NCI-H510A treated with DMSO at 0.1 percent for 48 hours (cell line): ENCODE results near the gene TIPARP.
"Not testable (repeated sequence)": the region's sequence is repeated elsewhere in the genome, so short reads cannot be mapped to it uniquely, and the experiment has no call there.

Experiments
- DNase-seq: peaks from one replicate; lab custom pipeline; 2025; lab: John Stamatoyannopoulos, UW

Gene TIPARP

GRCh38 chr3:156649681-156650080 is 24.7 kb upstream of the TIPARP start:
- no peak for DNase-seq

GRCh38 chr3:156652661-156653060 is 21.7 kb upstream of the TIPARP start:
- not testable (repeated sequence) for DNase-seq

- no peak for DNase-seq
Measured at GRCh38 chr3:156654834-156655233, 19.6 kb upstream of the TIPARP start.

GRCh38 chr3:156655819-156656550 is 18.4 kb upstream of the TIPARP start:
- DNase-seq = no peak

DNA sequence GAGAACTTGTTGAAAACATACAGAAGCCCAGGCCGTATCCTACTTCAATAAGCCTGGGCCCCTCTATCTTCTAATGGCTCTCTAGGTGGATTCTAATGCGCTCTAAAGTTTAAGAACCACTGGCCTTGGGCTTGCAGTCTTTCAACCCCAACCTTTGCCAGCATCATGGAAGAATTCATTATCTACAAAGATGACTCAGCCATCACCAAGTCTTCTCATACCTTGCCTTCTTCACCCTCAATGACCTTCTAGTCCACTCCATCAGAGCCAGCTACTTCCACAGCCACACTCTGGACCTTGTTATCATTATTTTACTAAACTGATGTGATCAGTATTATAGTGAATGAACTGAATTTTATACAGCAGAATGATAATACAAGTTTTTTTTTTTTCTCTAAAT is 16.9 kb upstream of the TIPARP start:
- no peak for DNase-seq

DNA sequence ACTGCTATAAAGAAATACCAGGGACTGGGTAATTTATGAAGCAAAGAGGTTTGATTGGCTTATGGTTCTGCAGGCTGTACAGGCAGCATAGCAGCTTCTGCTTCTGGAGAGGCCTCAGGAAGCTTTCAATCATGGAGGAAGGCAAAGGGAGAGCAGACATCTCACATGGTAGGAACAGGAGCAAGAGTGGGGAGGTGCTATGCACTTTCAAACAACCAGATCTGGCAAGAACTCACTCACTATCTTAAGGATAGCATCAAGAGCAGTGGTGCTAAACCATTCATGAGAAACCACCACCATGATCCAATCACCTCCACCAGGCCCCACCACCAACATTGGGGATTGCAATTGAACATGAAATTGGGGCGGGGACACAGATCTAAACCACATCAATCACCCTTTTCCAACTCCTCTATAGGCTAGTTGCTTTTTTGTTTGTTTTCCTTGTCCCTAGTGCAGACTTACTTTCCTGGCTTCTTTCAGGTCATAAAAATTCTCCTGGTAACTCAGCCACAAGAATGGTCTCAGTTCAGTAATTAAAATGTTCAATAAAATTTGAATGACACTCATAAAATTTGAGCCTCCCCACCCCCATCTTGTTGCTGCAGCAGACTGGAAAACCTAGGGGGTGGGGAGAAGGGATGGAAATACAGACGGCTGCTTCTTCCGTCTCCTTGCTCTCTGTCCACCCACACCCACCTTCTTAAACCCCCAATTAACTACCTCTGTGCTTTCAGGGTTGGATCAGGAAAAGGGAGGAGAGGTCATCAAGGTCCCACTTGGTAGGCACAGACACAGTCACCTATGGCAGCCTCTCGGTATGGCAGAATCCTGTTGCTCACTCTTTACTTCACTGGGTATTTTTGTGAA is 16.3 kb upstream of the TIPARP start:
- DNase-seq = no peak

DNA sequence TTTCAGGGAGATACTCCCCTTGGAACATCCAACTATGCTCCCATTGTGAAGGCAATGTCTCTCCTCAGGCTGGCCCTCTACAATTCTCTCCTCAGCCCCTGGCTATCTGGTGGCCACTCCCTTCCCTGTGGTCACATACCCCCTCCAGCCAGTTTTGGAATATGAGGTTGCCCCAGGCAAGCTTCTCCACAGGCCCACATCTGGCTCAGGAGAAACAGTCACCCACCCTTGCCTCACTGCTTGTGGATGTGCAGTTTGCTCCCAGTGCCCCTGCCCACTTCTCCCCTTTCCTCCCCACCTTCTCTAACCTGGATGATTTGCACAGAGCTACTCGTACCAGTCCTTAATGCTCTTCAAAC is 15.7 kb upstream of the TIPARP start:
- no peak for DNase-seq

DNA sequence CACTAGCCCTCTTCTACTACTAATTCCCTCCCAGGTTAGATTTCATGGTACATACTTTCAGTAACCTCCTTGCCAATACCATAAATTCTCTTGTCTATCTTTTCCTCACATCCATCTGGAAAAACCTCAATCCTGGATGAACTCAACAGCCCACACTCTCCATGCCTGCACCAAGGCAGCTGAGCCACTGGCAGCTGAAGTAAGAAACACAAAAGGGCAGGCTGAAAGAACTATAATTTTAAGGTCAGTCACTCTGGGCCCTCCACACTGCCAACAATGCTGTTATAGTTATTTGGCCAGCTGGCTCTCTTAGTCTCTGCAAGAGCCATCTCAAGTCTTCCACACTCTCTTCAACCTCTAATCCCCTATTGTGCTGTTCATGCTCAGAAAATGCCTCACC is 15.1 kb upstream of the TIPARP start:
- no peak for DNase-seq

GRCh38 chr3:156661155-156661554 is 13.2 kb upstream of the TIPARP start:
- DNase-seq = no peak

DNA sequence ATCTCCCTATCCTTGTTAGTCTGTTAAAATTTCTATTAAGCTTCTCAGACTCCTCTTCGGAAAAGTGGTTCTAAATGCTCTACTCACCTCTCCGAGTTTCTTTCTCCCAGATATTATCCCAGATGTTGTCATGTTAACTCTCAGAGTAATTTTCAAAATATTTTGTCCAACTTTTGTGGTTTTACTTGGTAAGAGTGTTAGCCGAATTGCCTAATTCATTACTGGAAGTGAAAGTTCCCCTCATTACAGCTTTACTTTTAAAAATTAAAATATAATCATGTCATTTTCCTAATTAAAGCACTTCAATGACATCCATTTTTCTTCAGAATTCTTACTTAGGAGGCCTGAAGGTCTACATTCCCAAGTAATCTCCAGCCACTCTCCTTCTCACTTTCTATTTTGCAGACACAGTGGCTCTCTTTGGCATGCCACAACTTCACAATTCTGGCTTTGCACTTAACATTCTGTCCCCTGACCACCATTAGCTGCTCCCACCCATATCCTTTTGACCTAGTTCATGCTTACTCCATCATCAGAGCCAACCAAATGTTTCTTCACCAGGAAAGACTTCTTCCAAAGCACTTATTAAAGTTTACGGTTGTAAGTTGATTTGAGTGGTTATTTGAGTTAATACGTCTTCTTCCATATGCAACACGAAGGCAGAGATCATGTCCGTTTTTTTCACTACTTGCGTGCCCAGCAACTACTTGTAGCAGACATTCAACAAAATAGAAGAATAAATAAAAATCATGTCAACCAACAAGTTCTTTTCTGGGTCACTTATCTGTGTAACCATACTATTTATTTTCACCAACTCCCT is 10.2 kb upstream of the TIPARP start:
- no peak for DNase-seq

GRCh38 chr3:156664831-156665178 is 9.6 kb upstream of the TIPARP start:
- no peak for DNase-seq

GRCh38 chr3:156665291-156665690 is 9.1 kb upstream of the TIPARP start:
- no peak for DNase-seq

GRCh38 chr3:156666073-156666472 is 8.3 kb upstream of the TIPARP start:
- DNase-seq = no peak

- peak; percentile 35 for DNase-seq
Measured at GRCh38 chr3:156668073-156668763, 6.2 kb upstream of the TIPARP start.

DNA sequence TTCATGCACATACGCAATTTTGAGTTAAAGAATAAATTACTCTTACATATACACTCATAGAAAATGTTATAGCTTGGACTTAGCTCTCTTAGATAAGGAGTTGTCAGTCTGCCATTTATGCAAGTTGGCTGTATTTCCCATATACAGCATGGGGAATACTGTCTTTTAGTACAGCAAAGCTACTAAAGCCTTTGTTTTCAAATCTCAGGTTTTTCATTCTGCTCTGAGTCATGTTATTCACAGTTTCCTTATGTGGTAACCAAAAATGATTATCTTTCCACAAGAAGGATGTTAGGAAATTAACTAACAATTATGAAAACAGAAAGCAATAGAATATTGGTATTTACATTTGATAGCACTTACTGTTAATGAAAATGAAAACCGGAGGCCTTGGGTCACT is 4.3 kb upstream of the TIPARP start:
- DNase-seq = no peak

DNA sequence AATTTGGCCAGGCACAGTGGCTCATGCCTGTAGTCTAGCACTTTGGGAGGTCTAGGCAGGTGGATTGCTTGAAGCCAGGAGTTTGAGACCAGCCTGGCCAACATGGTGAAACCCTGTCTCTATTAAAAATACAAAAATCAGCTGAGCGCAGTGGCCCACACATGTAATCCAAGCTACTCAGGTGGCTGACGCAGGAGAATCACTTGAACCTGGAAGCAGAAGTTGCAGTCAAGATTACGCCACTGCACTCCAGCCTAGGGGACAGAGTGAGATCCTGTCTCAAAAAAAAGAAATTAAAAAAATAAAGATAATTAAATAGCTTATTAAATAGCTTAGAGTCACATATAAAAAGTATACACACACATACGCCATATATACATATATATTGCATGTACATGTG is 3.7 kb upstream of the TIPARP start:
- DNase-seq = no peak

DNA sequence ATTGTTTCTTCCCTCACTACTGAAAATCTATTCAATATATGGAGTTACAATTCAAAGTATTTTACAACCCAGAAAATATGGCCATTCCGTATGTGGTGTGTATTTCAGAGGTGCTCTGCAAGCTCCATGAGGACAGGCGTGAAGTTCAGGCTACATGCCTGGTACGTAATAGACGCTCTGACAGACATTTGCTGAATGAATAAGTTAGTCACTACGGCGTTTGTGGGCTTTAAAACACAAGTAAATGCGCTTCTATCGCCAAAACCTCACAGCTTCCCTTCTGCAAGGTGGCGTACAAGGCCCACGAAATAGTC is 701 bp upstream of the TIPARP start:
- DNase-seq = no peak

GRCh38 chr3:156674911-156675829 is 780 bp downstream of the TIPARP start:
- DNase-seq = no peak

DNA sequence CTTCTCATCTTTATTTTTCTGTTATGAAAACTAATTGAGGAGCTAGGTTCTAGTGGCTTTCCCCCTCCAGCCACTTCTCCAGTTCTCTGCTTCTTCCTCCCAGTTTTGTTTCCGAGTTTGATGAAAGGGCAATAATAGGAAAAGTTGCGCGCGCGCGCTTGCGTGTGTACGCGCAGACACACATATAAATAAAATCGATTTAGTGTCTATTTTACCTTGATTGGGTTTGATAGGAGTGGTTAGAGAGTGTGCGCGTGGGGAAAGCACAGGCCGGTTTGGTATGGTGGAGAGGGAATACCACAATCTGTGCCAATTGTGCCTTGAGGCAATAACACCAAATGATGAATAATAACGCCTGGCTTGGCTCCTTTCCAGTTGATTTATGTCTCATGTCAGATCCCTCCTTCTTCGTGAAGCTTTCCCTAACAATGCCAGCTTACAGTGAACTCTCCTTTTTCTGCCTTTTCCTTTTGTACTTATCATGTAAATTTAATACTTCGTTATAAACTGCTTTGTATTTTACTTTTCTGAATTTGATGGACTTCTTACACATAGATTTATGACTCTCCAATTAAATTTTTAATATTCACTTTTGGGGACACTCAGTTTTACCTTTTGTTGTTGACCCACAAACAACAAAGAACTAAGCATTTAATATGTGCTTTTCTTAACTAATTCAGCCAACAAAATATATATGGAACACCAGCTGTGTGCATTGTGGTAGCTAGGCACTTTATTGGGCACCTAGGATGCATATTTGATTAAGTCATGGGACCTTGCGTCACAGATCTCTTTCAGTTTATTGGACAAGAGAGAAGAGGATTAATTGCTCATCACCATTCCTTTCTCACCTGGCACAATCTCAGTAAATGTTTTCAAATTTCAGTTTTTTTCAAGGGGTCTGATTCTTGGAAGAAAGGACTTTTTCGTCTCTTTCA is 1.7 kb downstream of the TIPARP start:
- DNase-seq = peak; percentile 34
